Transverse colon (tissue), 4 donors: Measurements from ENCODE around the gene MTARC2.

Experiments used
- CTCF ChIP-seq, 5 experiments: fragments of 200-600 bp in 3 of 5; fragments of 450-650 bp in 2 of 5; sonication (generic) in 3 of 5; IDR thresholded peaks; 1 replicate in 2 of 5; 2 replicates in 3 of 5; pipeline ENCODE4 v1.5.1; 2016 to 2017; ENCODE audit warnings: antibody characterized with exemption in 5 of 5, inconsistent platforms in 3 of 5, mild to moderate bottlenecking in 2 of 5, moderate library complexity in 1 of 5
- EP300 ChIP-seq: sonication (generic); formaldehyde crosslinking; IDR thresholded peaks from one replicate; pipeline ENCODE4 v1.6.1; 2017; ENCODE audit warnings: antibody characterized with exemption, low read depth
- POLR2A ChIP-seq: fragments of 450-650 bp; IDR thresholded peaks from one replicate; pipeline ENCODE4 v1.6.1; 2016; ENCODE audit warnings: antibody characterized with exemption, mild to moderate bottlenecking, moderate library complexity
- POLR2AphosphoS5 ChIP-seq, 3 donors: sonication (generic); formaldehyde crosslinking; IDR thresholded peaks; one replicate each; pipeline ENCODE4 v1.6.1; 2016; ENCODE audit warnings: antibody characterized with exemption in 3 of 3

DNA sequence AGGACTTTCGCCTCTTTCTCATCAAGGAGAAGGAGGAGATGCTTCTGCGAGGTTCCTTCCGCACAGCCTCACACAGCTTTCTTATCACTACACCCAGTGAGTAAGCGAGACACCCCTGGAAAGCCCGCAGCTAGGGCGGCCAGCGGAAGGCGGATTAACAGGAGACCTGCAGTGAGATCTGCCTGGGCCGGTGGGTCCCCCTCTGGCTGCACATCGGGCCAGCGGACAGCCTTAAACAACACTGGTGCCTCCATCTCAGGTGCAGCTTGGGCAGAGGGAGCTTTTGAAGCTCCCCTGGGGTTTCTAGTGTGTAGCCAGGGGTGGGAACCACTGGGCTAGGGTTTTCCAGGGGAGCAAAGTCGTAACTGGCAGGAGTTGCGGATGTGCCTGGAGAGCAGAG, 21.1 kb downstream of the MTARC2 start:
- no peak for TF ChIP-seq CTCF (IDR thresholded peaks at IDR 0.05)
- no peak for TF ChIP-seq POLR2A
- no peak for TF ChIP-seq POLR2AphosphoS5 (IDR thresholded peaks at IDR 0.05)
- TF ChIP-seq EP300, result no peak
